Measurements from ENCODE around the gene PHB1.
A peak's percentile ranks its signal among the peaks of the same experiment; 100 is the strongest.

The PHB1 gene

GRCh38 chr17:49414622-49415350, at the start of gene PHB1:
TSS of gene PHB1 (minus strand) at chr17:49414882. CDS start at chr17:49413264, 1,618 bp downstream.
- TF ChIP-seq, protein P1, sequence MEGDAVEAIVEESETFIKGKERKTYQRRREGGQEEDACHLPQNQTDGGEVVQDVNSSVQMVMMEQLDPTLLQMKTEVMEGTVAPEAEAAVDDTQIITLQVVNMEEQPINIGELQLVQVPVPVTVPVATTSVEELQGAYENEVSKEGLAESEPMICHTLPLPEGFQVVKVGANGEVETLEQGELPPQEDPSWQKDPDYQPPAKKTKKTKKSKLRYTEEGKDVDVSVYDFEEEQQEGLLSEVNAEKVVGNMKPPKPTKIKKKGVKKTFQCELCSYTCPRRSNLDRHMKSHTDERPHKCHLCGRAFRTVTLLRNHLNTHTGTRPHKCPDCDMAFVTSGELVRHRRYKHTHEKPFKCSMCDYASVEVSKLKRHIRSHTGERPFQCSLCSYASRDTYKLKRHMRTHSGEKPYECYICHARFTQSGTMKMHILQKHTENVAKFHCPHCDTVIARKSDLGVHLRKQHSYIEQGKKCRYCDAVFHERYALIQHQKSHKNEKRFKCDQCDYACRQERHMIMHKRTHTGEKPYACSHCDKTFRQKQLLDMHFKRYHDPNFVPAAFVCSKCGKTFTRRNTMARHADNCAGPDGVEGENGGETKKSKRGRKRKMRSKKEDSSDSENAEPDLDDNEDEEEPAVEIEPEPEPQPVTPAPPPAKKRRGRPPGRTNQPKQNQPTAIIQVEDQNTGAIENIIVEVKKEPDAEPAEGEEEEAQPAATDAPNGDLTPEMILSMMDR (IDR thresholded peaks at IDR 0.05; ENCODE audit: borderline replicate concordance, insufficient read depth, low read depth, low read length) = no peak
- H3K4me3 ChIP-seq (ENCODE audit: low read depth, low read length) = peak within 1 kb of the TSS; percentile 78

DNA sequence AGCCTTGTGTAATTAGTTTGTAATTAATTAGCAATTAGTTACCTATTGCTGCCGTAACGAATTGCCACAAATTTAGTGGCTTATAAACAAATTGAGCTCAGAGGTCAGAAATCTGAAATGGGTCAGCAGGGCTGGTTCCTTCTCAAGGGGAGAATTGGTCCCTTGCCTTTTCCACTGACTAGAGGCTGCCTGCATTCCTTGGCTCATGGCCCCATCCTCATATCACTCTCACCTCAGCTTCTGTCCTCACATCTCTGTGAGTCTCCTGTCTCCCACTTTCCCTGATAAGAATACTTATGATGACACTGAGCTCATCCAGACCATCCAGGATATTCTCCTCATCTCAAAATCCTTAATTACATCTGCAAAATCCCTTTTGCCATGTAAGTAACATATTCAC, 49.4 kb upstream of the PHB1 start:
- H3K4me3 ChIP-seq (ENCODE audit: low read depth, low read length) = no peak overlapping the region
- TF ChIP-seq, protein P1 (IDR thresholded peaks at IDR 0.05; ENCODE audit: borderline replicate concordance, insufficient read depth, low read depth, low read length) = no peak

DNA sequence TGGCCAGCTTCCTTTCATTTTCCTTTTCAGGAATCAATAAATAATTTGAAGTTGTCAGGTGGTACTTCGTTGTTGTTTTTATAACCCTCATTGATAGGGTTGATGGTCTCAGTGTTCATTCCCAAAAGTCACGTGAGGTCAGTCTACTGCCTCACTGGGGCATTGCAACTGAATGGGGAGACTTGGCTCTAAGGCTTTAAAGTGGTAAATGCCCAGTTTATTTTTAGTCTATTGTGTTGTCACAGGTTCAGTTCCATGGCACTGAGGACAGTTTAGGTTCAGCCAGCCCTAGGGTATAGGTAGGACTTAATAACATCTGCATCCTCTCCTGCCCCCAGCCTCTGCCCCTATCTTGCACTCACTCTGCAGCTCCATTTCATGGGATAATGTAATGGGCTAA, 46.9 kb upstream of the PHB1 start:
- TF ChIP-seq, protein P1 (IDR thresholded peaks at IDR 0.05; ENCODE audit: borderline replicate concordance, insufficient read depth, low read depth, low read length) = no peak
- H3K4me3 ChIP-seq (ENCODE audit: low read depth, low read length) = no peak overlapping the region

DNA sequence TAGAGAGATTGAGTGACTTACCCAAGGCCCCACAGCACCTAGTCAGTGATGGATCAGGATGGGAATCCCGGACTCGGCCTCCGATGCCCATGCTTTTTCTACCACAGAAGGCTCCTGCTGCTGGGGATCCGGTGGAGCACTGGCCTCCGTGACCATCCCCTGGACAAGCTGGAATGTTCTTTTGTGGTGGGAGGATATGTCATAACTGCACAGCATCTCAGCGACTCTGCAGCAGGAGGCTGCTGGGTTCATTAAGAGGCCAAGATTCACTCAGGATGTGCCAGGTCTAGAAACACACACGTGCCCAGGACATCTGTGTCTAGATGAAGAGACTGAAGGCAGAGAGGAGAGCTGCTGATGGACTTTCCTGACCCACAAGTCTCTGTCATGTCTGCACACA, 45.7 kb upstream of the PHB1 start:
- H3K4me3 ChIP-seq (ENCODE audit: low read depth, low read length) = no peak overlapping the region
- TF ChIP-seq, protein P1 (IDR thresholded peaks at IDR 0.05; ENCODE audit: borderline replicate concordance, insufficient read depth, low read depth, low read length) = no peak

GRCh38 chr17:49459401-49459984, 44.8 kb upstream of the PHB1 start:
- no peak overlapping the region for H3K4me3 ChIP-seq (ENCODE audit: low read depth, low read length)
- TF ChIP-seq, protein P1 (IDR thresholded peaks at IDR 0.05; ENCODE audit: borderline replicate concordance, insufficient read depth, low read depth, low read length) = no peak

- TF ChIP-seq, protein P1 (IDR thresholded peaks at IDR 0.05; ENCODE audit: borderline replicate concordance, insufficient read depth, low read depth, low read length) = no peak
Observed at GRCh38 chr17:49457564-49458535, 43.2 kb upstream of the PHB1 start.

More at GRCh38 chr17:49457564-49458535, 43.2 kb upstream of the PHB1 start:
- H3K4me3 ChIP-seq (ENCODE audit: low read depth, low read length) = no peak overlapping the region

All from GM12875 (cell line).